ENCODE data around the gene GPR39.

GRCh38 chr2:132664096-132664495 is 247.5 kb downstream of the GPR39 start:
- TF ChIP-seq, protein P1, sequence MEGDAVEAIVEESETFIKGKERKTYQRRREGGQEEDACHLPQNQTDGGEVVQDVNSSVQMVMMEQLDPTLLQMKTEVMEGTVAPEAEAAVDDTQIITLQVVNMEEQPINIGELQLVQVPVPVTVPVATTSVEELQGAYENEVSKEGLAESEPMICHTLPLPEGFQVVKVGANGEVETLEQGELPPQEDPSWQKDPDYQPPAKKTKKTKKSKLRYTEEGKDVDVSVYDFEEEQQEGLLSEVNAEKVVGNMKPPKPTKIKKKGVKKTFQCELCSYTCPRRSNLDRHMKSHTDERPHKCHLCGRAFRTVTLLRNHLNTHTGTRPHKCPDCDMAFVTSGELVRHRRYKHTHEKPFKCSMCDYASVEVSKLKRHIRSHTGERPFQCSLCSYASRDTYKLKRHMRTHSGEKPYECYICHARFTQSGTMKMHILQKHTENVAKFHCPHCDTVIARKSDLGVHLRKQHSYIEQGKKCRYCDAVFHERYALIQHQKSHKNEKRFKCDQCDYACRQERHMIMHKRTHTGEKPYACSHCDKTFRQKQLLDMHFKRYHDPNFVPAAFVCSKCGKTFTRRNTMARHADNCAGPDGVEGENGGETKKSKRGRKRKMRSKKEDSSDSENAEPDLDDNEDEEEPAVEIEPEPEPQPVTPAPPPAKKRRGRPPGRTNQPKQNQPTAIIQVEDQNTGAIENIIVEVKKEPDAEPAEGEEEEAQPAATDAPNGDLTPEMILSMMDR (conservative IDR thresholded peaks at IDR 0.05; ENCODE audit: low read depth, low read length): no peak
- TF ChIP-seq EZH2 (IDR thresholded peaks at IDR 0.05; ENCODE audit: low read length, unreplicated experiment): no peak
- TF ChIP-seq EZH2phosphoT487 (IDR thresholded peaks at IDR 0.05; ENCODE audit: borderline replicate concordance, low read length): no peak

All from PC-3 (cell line).